ENCODE measurements around the gene SAP30. TPM values are rescaled to one million over a fixed set of nuclear protein-coding genes. Genes with fewer than 3 reads are reported as not detected.

The SAP30 gene
- total RNA-seq = 27.7 and 35.7 TPM in 2 replicates

DNA sequence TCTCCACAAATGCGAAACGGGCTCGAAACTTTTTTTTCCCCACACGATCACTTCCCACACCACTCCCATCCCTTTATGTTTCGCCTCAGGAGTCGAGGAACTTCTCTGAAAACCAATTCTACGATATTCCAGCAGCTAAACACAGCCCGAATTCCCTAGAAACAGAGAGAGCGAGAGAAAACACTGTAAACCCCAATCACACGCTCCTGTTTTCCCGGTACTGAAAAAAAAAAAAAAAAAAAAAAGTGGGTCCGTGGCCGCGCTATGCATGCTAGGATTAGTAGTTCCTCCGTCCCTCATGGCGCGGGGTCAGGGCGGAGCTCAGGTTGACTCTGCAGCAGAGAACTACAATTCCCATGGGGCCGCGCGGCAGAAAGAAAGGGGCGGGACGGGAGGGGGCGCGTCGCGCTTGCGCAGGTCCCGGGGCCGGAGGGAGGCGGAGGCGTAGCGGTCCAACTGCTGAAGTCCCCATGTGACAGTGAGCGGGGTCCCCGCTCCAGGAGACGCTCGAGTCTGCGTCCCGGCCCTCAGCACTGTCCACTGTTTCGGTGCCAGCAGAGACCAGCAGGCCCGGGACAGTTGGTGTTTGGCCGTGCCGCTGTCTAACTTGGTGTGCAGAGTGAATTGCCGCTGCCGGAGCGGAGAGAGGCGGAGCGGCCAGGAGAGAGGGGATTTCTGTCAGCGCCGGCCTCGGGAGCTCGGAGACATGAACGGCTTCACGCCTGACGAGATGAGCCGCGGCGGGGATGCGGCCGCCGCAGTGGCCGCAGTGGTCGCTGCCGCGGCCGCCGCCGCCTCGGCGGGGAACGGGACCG, at the start of gene SAP30:
TSS of gene SAP30 (plus strand) at position 478 of the 815 bp plus-strand sequence. CDS start at position 707, 229 bp downstream.
- peak; percentile 99 for DNase-seq

DNA sequence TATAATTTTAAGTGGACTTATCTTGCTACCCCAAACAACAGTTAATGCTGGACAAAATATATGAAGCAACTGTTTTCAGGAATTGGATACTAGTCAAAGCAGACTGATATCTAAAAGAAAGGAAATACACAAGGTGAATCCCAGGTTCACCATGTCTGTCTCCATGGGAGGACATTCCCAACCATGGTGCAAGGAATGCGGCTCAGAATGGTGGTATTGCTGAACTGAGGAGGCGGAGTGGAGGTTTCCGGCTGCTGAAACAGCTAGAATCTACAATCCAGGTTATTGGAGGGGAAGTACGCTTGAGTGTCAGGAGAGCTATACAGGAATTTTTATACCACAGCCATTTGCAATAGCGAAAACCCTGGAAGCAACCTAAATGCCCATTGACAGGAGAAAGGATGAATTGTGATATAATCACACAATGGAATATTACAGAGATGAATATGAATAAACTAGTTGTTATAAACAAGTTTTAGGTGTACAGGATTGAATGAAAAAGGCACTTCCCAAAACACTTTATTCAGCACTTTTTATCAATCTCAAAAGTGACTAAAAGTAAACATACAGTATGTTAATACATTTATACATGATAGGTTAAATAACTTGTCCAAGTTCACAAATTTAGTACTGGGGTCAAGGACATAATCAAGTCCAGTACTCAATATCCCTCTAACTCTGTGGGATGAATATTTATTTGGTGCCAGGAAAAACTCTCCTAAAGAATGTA, 45.6 kb upstream of the SAP30 start:
- no peak for DNase-seq

DNA sequence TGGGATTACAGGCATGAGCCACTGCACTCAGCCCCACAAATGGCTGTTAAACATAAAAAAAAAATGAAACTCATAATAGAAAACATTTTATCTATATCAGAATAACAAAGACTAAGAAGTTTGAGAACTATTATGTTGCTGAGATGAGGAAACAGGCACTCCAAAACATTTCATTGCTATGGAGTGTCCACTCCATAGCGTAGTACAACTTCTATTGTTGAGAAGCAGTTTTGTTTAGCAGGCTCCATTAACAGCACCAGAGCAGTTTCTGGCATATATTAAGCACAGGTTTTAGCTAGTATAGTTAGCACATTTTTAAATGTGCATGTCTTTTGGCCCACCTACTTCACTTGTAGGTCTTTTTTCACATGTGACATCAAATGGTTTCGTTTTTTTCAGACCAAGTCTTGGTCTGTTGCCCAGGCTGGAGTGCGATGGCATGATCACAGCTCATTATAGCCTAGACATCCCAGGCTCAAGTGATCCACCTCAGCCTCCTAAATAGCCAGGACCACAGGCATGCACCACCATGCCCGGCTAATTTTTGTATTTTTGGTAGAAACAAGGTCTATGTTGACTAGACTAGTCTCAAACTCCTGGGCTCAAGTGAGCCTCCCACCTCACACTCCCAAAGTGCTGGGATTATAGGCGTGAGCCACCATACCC, 42.4 kb upstream of the SAP30 start:
- DNase-seq = no peak

- DNase-seq = no peak
These were observed 40.2 kb upstream of the SAP30 start for GRCh38 chr4:173330590-173330989.

- DNase-seq = peak; percentile 29
These were observed 38.7 kb upstream of the SAP30 start for GRCh38 chr4:173332021-173332487.

DNA sequence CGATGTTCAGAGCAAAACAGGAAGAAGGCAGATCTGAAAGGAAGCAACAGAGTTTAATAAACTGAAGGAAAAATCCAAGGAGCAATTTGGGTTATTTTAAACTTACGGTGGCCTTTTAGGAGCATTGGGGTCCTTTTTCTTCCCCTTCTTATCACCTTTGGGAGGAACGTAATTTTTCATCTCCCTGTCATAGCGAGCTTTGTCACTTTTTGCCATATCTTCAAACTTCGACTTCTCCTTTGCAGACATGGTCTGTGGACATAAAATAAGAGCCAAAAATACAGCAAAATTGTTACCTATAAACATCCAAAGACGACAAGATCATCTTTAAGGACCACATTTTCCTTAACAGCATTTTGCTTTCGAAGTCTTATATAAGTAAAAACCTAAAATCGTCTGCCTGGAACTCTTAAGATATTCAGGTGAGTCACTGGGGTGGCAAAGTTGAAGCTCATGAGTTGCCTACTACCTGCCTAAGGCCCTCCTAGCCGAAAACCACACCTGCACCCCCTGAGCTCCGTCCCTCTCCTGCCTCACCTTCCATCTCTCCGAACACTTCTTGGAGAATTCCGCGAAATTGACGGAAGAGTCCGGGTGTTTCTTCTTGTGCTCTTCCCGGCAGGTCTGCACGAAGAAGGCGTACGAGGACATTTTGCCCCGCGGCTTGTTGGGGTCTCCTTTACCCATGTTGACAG, 37.6 kb upstream of the SAP30 start:
- DNase-seq = no peak

DNA sequence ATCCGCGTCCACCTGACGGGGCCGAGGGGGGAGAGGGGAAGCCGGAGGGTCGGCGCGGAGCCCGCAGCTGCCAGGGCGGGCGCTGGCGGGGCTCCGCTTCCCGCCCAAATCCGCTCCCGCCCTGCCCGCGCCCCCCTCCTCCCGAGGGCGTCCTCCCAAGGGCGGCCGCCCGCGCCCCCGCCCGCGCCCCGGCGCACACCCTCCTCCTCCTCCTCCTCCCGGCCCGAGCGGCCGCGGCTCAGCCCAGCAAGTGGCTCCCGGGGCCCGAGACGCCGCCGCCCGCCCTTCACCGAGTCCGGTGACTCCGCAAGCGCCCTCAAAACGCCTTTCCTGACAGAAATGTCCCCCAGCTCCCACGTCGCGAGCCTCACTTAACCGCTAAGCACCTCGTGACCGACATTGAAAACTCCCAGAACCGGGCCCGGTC, 37.1 kb upstream of the SAP30 start:
- DNase-seq = peak; percentile 52

GRCh38 chr4:173334085-173334890, 36.5 kb upstream of the SAP30 start, which contains the start of gene HMGB2:
TSS of gene HMGB2 (minus strand) at chr4:173334358. CDS start at chr4:173333649, 709 bp downstream.
- DNase-seq = peak; percentile 100

GRCh38 chr4:173334891-173335752, 35.6 kb upstream of the SAP30 start:
- peak; percentile 68 for DNase-seq

- no peak for DNase-seq
These were observed 33.3 kb upstream of the SAP30 start for GRCh38 chr4:173337463-173337862.

DNA sequence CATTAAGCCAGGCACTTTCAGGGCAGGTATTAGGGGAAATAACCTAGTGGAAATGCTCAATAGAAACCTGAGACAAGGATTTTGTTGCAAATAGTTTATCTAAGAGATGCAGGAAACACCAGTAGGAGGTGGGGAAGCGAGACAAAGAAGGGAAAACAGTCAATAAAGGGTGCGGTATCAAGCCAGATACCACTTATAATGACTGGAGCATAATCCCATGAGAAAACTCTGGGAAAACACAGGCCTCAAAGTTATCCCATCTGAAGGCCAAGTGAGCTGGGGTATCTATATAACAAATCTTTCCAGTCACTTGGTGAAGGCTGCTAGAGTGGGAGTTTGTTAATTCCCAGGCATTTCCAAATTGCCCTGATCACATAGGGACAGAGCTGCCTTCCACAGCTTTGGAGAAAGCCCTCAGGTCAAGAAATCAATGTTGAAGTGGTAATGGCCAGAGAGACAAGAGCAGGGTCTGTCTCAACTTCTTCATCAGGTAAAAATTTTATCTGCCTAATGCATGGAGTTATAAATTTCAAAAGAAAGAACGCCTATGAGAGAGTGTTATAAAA, 26.8 kb upstream of the SAP30 start:
- peak; percentile 43 for DNase-seq

- no peak for DNase-seq
These were observed 25.1 kb upstream of the SAP30 start for GRCh38 chr4:173345648-173346047.

GRCh38 chr4:173346074-173346473, 24.7 kb upstream of the SAP30 start:
- DNase-seq = no peak

- DNase-seq = no peak
These were observed 23.3 kb upstream of the SAP30 start for GRCh38 chr4:173347467-173347866.

- no peak for DNase-seq
These were observed 12.8 kb upstream of the SAP30 start for GRCh38 chr4:173357939-173358338.

- peak; percentile 34 for DNase-seq
These were observed 10.1 kb upstream of the SAP30 start for GRCh38 chr4:173360587-173361221.

GRCh38 chr4:173362666-173363065, 8.1 kb upstream of the SAP30 start:
- no peak for DNase-seq

GRCh38 chr4:173365359-173365996, 5.3 kb upstream of the SAP30 start:
- DNase-seq = no peak

DNA sequence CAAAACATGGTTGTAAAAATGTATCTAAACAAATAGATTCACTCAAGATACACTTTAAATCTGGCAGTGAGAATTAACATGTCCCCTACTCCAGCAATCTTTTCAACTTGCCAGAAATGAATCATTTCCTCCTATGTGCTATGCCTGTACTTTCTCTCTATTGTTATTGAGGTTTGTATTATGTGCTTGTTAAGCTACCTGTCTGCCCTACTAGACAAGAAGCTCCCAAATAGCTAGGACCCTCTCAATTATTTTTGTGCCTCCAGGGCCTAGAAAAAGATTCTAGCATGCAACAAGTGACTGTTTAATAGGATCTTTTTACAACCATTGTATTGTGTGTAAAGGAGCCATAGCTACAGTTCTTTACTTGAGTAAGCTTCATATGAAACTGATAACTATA, 3.5 kb upstream of the SAP30 start:
- DNase-seq = peak; percentile 61

Measured in dermis blood vessel endothelial cell (primary cell).